ENCODE measurements around the gene RPS15. TPM values are rescaled to one million over a fixed set of nuclear protein-coding genes. Genes with fewer than 3 reads are reported as not detected.

Gene RPS15
- polyA plus RNA-seq, 1 of the 3 experiments (the other 2 are of a cell fraction), result 3,749 TPM

GRCh38 chr19:1446713-1447481 is 8.7 kb downstream of the RPS15 start:
- Histone ChIP-seq H3K27me3 (ENCODE audit: insufficient read depth) (no peaks in the 10 kb centered on the region), H3K27ac (ENCODE audit: low read depth in 2 of 2, low read length in 1 of 2) (peak overlapping the region in 1 of 2 experiments; percentile 58; a peak in 1 of 4 replicates), H3K4me3 (ENCODE audit: low read depth in 2 of 2, low read length in 1 of 2) (peak overlapping the region; percentile 64 to 68), H3K4me1 (ENCODE audit: control insufficient read depth in 1 of 2, insufficient read depth in 2 of 2, low read depth in 1 of 2, low read length in 1 of 2) (peaks cover 3 to 37% of the 10 kb centered on the region in 2 experiments; a peak in 2 of 4 replicates), H2AFZ (ENCODE audit: low read depth) (no peak overlapping the region), H3K79me2 (ENCODE audit: insufficient read depth) (peaks cover 3% of the 10 kb centered on the region), H3K9me3 (no peaks in the 10 kb centered on the region), H4K20me1 (ENCODE audit: insufficient read depth) (peaks cover 46% of the 10 kb centered on the region), H3K9ac (no peak overlapping the region), H3F3A (replicated peaks; ENCODE audit: insufficient read depth) (peaks cover 41% of the 10 kb centered on the region), H3K4me2 (peak overlapping the region; percentile 90), H3K36me3 (replicated peaks in 1 of 2; ENCODE audit: control insufficient read depth in 1 of 2, insufficient read depth in 2 of 2, low read length in 1 of 2) (peaks cover 9 to 13% of the 10 kb centered on the region in 2 experiments), H3K9me2 (no peaks in the 10 kb centered on the region)
- ChIA-PET CTCF (interaction anchor here (1.1 to 1.2 kb wide), 2 partner anchors 10 to 131 kb away, joined by 3 to 4 read pairs; no protein-coding TSS in a partner anchor), POLR2A (interaction anchor here (0.9 kb wide), 1 partner anchor 178 kb away, joined by 5 read pairs; the partner anchor contains the start of gene CIRBP)
- TF ChIP-seq ZBTB33 (IDR thresholded peaks at IDR 0.05; ENCODE audit: borderline replicate concordance, low read depth) (no peak), REST (IDR thresholded peaks at IDR 0.05; ENCODE audit: low read depth, low read length) (peak; percentile 96), GABPA (IDR thresholded peaks at IDR 0.05; ENCODE audit: low read depth) (no peak), CHD2 (IDR thresholded peaks at IDR 0.05; ENCODE audit: low read length, partially characterized antibody) (no peak)
- WGBS (ENCODE audit: low lambda C conversion rate), result 6% methylated on average over 22 of the region's 63 CpGs
- DNase-seq, result peak; percentile 73

GRCh38 chr19:1447504-1447903 is 9.3 kb downstream of the RPS15 start:
- CTCF ChIA-PET, result no interaction called here
- no peak overlapping the region for H3K27ac ChIP-seq (ENCODE audit: low read depth in 2 of 2, low read length in 1 of 2)

More at GRCh38 chr19:1447504-1447903, 9.3 kb downstream of the RPS15 start:
- H3K9ac ChIP-seq, result no peak overlapping the region
- H2AFZ ChIP-seq (ENCODE audit: low read depth), result no peak overlapping the region
- no peaks in the 10 kb centered on the region for H3K9me3 ChIP-seq
- no peaks in the 10 kb centered on the region for H3K9me2 ChIP-seq
- WGBS (ENCODE audit: low lambda C conversion rate), result 11% methylated on average over 1 of the region's 4 CpGs
- H3K79me2 ChIP-seq (ENCODE audit: insufficient read depth), result no peaks in the 10 kb centered on the region
- H3K4me1 ChIP-seq (ENCODE audit: control insufficient read depth in 1 of 2, insufficient read depth in 2 of 2, low read depth in 1 of 2, low read length in 1 of 2), result peaks cover 3 to 41% of the 10 kb centered on the region in 2 experiments; a peak in 2 of 4 replicates
- peaks cover 43% of the 10 kb centered on the region for H4K20me1 ChIP-seq (ENCODE audit: insufficient read depth)
- DNase-seq, result no peak
- H3K4me3 ChIP-seq (ENCODE audit: low read depth in 2 of 2, low read length in 1 of 2), result peak overlapping the region in 1 of 2 experiments; percentile 64; a peak in 1 of 4 replicates
- POLR2A ChIA-PET, result interaction anchor here (0.9 kb wide), 1 partner anchor 179 kb away, joined by 5 read pairs; the partner anchor contains the start of gene CIRBP
- TF ChIP-seq NRF1 (IDR thresholded peaks at IDR 0.05; ENCODE audit: low read depth, low read length), result no peak
- no peak for TF ChIP-seq SIN3A (IDR thresholded peaks at IDR 0.05; ENCODE audit: borderline replicate concordance, low read depth, low read length)
- TF ChIP-seq TEAD4 (IDR thresholded peaks at IDR 0.05; ENCODE audit: borderline replicate concordance, insufficient read depth), result no peak
- TF ChIP-seq CHD2 (IDR thresholded peaks at IDR 0.05; ENCODE audit: low read length, partially characterized antibody), result no peak
- TF ChIP-seq PBX3 (IDR thresholded peaks at IDR 0.05), result no peak
- no peak for TF ChIP-seq EZH2phosphoT487 (IDR thresholded peaks at IDR 0.05; ENCODE audit: borderline replicate concordance, low read depth)
- TF ChIP-seq CTCF (IDR thresholded peaks at IDR 0.05), result no peak
- TF ChIP-seq TCF12 (IDR thresholded peaks at IDR 0.05), result no peak
- TF ChIP-seq GATA2 (CRISPR knock-in tag; IDR thresholded peaks at IDR 0.05), result no peak
- no peak for TF ChIP-seq POLR2AphosphoS5 (IDR thresholded peaks at IDR 0.05; ENCODE audit: low read depth, low read length)
- TF ChIP-seq FOSL2 (IDR thresholded peaks at IDR 0.05; ENCODE audit: borderline replicate concordance, low read depth), result no peak
- peak overlapping the region; percentile 90; the same call in 1 of the 2 replicates for H3K4me2 ChIP-seq
- no peaks in the 10 kb centered on the region for H3K27me3 ChIP-seq (ENCODE audit: insufficient read depth)
- peaks cover 3 to 8% of the 10 kb centered on the region in 2 experiments for H3K36me3 ChIP-seq (replicated peaks in 1 of 2; ENCODE audit: control insufficient read depth in 1 of 2, insufficient read depth in 2 of 2, low read length in 1 of 2)
- H3F3A ChIP-seq (replicated peaks; ENCODE audit: insufficient read depth), result peaks cover 34% of the 10 kb centered on the region

Measured in SK-N-SH (cell line).